B cell (primary cell): ENCODE measurements around the gene ISCA1.
"Not testable (repeated sequence)": the region's sequence is repeated elsewhere in the genome, so short reads cannot be mapped to it uniquely, and the experiment has no call there.

Experiments
- CTCF ChIP-seq: fragments of 200-600 bp; IDR thresholded peaks from one replicate; pipeline ENCODE4 v1.8.0; 2022; ENCODE audit warnings: antibody characterized with exemption, mild to moderate bottlenecking
- EZH2 ChIP-seq: IDR thresholded peaks from 2 replicates; pipeline ENCODE4 v1.6.1; 2012; ENCODE audit warnings: borderline replicate concordance, low read depth, mild to moderate bottlenecking, moderate library complexity, low read length; ENCODE audit not compliant: insufficient read depth, poor library complexity, severe bottlenecking

GRCh38 chr9:86312959-86313358 is 30.6 kb upstream of the ISCA1 start:
- not testable (repeated sequence) for TF ChIP-seq CTCF, EZH2
